Activated T-cell treated with anti-CD3 and anti-CD28 coated beads, Interleukin-2, amount 50 U/mL, for 72 hours (primary cell): ENCODE results near the gene STK32B. TPM values are rescaled to one million over a fixed set of nuclear protein-coding genes. Genes with fewer than 3 reads are reported as not detected.

Experiments used
- total RNA-seq, 2 donors: library from RNA; stranded (reverse); gene quantifications; one replicate each; pipeline ENCODE4 v1.2.3, GENCODE V29; 2022

Gene STK32B
- total RNA-seq, 2 donors from 2014 or later, result not detected

Other genes starting within 250 kb of the STK32B start
- not detected for gene MSX1, start 191.8 kb upstream of the STK32B start, total RNA-seq
- gene CYTL1, start 32.0 kb upstream of the STK32B start, total RNA-seq, result not detected